ENCODE results near the gene SLC34A2.

Gene SLC34A2

DNA sequence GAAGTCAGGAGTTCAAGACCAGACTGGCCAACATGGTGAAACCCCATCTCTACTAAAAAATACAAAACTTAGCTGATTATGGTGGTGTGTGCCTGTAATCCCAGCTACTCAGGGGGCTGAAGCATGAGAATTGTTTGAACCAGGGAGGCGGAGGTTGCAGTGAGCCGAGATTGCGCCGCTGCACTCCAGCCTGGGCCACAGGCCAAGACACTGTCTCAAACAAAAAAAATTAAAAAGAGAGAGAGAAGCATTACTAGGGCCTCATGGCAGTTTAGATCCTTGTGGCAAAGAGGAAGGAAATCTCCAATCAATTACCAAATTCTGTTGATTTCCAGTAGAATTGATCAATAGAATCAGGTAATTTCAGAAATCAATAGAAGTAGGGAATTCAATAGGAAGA, 16.8 kb upstream of the SLC34A2 start:
- TF ChIP-seq TAF1 (IDR thresholded peaks at IDR 0.05; ENCODE audit: borderline replicate concordance, insufficient read depth, low read length) = no peak
- no peak for TF ChIP-seq REST (IDR thresholded peaks at IDR 0.05; ENCODE audit: insufficient read depth in 1 of 2, low read depth in 2 of 2, low read length in 2 of 2)
- TF ChIP-seq POLR2AphosphoS5 (IDR thresholded peaks at IDR 0.05; ENCODE audit: low read depth, low read length) = no peak
- no peak for TF ChIP-seq FOXP2 (optimal IDR thresholded peaks at IDR 0.05; ENCODE audit: borderline replicate concordance, extremely low read depth, extremely low read length, insufficient read depth)
- TF ChIP-seq SIN3A (IDR thresholded peaks at IDR 0.05; ENCODE audit: borderline replicate concordance, insufficient read depth, low read length) = no peak

DNA sequence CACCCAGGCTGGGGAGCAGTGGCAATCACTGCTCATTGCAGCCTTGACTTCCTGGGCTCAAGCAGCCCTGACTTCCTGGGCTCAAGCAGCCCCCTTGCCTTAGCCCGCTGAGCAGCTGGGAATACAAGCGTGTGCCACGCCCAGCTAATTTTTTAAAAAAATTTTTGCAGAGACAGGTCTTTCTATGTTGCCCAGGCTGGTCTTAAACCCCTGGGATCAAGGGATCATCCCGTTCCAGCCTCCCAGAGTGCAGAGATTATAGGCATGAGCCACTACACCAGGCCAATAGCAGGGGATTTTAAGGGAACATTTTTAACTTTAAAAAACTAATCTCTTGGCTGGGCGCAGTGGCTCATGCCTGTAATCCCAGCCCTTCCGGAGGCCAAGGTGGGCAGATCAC, 5.3 kb upstream of the SLC34A2 start:
- TF ChIP-seq FOXP2 (optimal IDR thresholded peaks at IDR 0.05; ENCODE audit: borderline replicate concordance, extremely low read depth, extremely low read length, insufficient read depth) (no peak), POLR2AphosphoS5 (IDR thresholded peaks at IDR 0.05; ENCODE audit: low read depth, low read length) (no peak), SIN3A (IDR thresholded peaks at IDR 0.05; ENCODE audit: borderline replicate concordance, insufficient read depth, low read length) (no peak)

DNA sequence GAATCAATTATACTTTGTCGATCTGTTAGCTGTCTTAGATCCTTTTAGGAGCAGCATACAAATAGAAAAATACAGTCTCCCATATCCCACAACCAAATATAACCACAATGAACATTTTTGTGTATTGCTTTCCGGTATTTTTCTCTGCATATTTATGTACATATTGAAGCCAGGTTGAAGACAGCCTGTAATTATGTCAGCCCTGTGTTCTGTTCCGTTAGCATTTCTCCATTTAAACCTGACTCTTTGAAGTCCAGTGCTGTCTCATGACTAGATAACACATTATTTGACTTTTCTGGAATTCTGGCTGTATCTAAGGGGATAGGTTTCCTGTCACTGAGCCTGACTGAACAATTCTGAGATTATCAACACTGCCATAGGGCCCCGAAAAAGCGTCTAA, 4.0 kb upstream of the SLC34A2 start:
- TF ChIP-seq SIN3A (IDR thresholded peaks at IDR 0.05; ENCODE audit: borderline replicate concordance, insufficient read depth, low read length) = no peak
- no peak for TF ChIP-seq POLR2AphosphoS5 (IDR thresholded peaks at IDR 0.05; ENCODE audit: low read depth, low read length)
- no peak for TF ChIP-seq FOXP2 (optimal IDR thresholded peaks at IDR 0.05; ENCODE audit: borderline replicate concordance, extremely low read depth, extremely low read length, insufficient read depth)
- no peak for TF ChIP-seq REST (IDR thresholded peaks at IDR 0.05; ENCODE audit: insufficient read depth in 1 of 2, low read depth in 2 of 2, low read length in 2 of 2)
- no peak for TF ChIP-seq TAF1 (IDR thresholded peaks at IDR 0.05; ENCODE audit: borderline replicate concordance, insufficient read depth, low read length)

DNA sequence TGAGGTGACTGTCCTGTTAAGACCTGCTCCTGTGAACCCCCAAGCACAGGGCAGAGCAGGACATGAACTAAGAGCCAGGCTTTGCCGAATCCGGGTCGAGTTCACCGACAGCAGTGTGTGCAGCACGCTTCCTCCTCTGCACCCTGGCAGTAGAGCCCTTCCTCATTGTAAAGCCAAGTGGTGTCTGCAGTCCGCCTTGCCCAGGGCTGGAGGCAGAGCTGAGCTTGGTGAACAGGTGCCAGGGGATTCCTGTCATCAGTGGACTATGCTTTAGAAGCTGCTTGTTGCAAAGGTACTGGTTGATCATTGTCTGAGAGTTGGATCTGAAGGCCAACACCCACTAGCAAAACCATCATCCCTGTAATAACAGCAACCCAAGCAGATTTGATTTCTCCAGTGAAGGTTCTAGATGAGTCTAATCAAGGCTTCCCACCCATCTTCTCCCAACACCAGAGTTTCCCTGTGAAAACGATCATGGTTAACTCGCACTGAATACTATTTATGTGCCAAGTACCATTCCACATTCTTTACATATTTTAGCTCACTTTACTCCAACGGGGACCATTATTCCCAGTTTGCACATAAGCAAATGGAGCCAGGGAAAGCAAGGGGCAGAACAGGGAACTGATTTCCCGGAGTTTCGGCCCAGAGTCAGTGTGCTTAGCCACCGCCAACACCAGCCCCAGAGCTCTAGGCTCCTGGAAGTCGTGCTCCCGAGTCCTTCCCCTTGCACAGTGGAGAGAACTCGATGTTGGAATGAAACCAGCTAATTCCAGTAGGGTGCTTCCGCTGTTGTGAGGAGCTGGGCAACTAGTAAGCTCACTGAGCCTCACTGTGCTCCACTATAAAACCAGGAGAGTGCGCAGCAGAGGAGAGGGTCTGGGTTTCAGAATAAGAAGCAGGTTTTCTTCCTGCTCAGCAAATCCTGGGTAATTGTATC, 1.4 kb upstream of the SLC34A2 start:
- no peak for TF ChIP-seq SIN3A (IDR thresholded peaks at IDR 0.05; ENCODE audit: borderline replicate concordance, insufficient read depth, low read length)
- no peak for TF ChIP-seq FOXP2 (optimal IDR thresholded peaks at IDR 0.05; ENCODE audit: borderline replicate concordance, extremely low read depth, extremely low read length, insufficient read depth)
- no peak for TF ChIP-seq REST (IDR thresholded peaks at IDR 0.05; ENCODE audit: insufficient read depth in 1 of 2, low read depth in 2 of 2, low read length in 2 of 2)
- no peak for TF ChIP-seq TAF1 (IDR thresholded peaks at IDR 0.05; ENCODE audit: borderline replicate concordance, insufficient read depth, low read length)
- TF ChIP-seq POLR2AphosphoS5 (IDR thresholded peaks at IDR 0.05; ENCODE audit: low read depth, low read length) = no peak

GRCh38 chr4:25656031-25656430, 380 bp downstream of the SLC34A2 start:
- no peak for TF ChIP-seq REST (IDR thresholded peaks at IDR 0.05; ENCODE audit: insufficient read depth in 1 of 2, low read depth in 2 of 2, low read length in 2 of 2)
- TF ChIP-seq FOXP2 (optimal IDR thresholded peaks at IDR 0.05; ENCODE audit: borderline replicate concordance, extremely low read depth, extremely low read length, insufficient read depth) = no peak
- no peak for TF ChIP-seq TAF1 (IDR thresholded peaks at IDR 0.05; ENCODE audit: borderline replicate concordance, insufficient read depth, low read length)
- no peak for TF ChIP-seq SIN3A (IDR thresholded peaks at IDR 0.05; ENCODE audit: borderline replicate concordance, insufficient read depth, low read length)
- no peak for TF ChIP-seq POLR2AphosphoS5 (IDR thresholded peaks at IDR 0.05; ENCODE audit: low read depth, low read length)

Data from PFSK-1 (cell line).